HG02610 (cell line): ENCODE data around the gene HNRNPM.

Experiments used
- ATAC-seq: cut with Tn5 transposase; IDR thresholded peaks from one replicate; pipeline ENCODE4 v1.9.1; 2021; ENCODE audit warnings: mild to moderate bottlenecking, moderate library complexity; ENCODE audit not compliant: unreplicated experiment

Gene HNRNPM

DNA sequence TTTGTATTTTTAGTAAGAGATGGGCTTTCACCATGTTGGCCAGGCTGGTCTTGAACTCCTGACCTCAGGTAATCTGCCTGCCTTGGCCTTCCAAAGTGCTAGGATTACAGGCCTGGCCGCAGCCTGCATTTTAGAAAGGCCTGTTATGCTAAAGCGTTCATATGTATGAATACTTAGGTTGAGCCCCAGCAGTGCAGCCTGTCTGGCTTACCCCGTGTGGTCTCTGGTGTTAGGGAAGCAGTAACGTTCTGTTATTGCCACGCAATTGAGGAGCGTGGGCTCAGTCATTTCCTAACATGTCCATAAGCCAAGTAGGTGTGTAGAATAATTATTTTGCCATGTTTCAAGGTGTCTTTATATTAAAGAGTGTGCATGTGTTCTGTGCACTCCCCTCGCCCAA is 14.3 kb downstream of the HNRNPM start:
- ATAC-seq: no peak

DNA sequence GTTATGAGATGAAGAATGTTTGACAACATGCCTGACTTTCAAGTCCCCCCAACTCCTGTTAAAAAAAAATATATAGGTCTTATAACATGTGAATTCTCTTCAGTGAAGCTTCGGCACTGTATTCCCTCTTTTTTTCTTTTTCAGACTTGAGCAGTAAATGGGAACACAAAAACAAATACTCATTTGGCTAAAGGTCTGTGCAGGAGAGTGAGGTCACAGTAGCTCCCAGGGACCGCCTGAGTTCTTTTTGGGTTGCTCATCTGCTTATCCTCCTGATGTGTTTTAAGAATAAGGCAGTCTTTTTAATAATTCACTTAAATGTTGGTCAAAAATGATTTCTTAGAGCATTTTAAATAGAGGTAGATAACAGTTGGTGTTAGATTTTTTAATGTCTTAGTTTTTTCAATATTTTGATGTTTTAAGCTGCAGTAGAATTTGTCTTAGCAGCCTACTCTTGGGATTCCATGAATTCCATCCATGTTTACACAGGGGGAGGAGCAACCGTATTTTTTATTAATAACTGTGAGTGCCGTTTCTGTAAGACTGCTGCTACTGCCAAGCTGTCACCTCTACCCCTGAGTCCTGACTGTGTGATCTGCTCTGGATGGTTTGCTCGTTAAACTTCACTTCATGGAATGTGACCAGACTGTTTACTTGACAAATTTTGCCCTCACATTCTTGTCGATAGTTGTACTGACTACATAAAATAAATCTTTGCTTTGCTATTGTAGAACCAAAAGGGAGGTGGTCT is 14.9 kb downstream of the HNRNPM start:
- ATAC-seq: no peak

GRCh38 chr19:8460516-8461298 is 15.9 kb downstream of the HNRNPM start:
- ATAC-seq: no peak

DNA sequence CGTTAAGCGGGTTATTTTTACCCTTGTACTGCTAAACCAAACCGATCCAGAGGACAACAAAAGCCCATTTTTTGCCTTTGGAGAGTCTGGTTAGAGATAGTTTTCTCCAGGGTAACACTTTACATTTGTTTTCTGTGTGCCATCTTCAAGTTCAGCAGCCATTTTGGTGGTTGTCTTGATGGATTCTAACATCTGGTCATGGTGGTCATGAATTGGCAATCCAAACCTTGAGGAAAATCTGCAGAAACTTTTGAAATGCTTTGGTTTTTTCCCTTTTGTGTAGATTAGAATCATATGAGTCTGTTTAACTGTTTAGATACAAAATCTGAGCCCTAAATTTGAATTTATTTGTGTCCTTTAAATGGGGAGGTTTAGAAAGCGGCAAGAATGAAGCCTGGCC is 16.6 kb downstream of the HNRNPM start:
- no peak for ATAC-seq

GRCh38 chr19:8461891-8462290 is 17.1 kb downstream of the HNRNPM start:
- no peak for ATAC-seq

GRCh38 chr19:8462571-8462970 is 17.8 kb downstream of the HNRNPM start:
- no peak for ATAC-seq

DNA sequence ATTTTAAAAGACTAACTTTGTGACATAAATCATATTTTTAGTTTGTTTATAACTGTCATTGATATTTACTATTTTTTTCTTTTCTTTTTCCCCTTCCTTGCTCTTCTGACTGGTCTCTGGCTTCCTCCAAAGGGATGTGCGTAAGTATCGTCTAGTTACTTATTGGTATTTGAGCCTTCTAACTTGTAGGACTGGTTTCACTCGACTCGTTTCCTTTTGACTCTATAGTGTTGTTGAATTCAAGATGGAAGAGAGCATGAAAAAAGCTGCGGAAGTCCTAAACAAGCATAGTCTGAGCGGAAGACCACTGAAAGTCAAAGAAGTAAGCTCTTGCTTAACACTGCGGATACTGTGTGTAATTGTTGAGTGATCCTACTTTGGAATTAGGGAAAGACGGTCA is 18.6 kb downstream of the HNRNPM start:
- no peak for ATAC-seq

DNA sequence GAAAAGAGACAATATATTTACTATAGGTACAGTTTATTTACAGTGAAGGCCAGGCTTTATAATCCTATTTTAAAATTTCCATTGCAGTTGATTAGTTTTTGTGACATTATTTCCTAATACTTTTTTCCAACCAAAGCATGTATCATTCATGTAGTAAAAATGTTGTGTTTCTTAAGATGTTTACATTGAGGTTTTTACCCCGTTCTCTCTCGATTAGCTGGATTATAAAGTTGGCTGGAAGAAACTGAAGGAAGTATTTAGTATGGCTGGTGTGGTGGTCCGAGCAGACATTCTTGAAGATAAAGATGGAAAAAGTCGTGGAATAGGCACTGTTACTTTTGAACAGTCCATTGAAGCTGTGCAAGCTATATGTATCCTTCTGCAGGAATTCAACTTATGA is 21.2 kb downstream of the HNRNPM start:
- no peak for ATAC-seq

DNA sequence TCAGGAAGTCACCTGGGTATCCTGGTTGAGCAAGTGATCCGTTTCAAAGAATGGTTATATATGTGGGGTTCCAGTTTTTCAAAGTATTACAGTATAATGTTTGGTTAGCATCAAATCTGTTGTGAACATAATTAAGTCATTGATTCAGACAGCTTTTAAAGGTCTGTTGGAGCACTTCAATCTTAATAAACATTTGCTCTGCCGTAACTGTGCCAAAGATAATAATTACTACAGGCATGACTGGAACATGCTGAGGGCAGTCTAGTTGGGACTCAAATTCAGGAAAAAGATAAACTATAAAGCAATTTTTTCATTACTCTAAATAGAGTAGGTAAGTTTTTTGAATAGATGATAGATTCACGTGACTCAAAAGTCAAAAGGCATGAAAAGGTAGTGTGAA is 23.3 kb downstream of the HNRNPM start:
- no peak for ATAC-seq

GRCh38 chr19:8468761-8469373 is 24.1 kb downstream of the HNRNPM start:
- ATAC-seq: no peak

- ATAC-seq: no peak
These were observed 25.0 kb downstream of the HNRNPM start for GRCh38 chr19:8469613-8470368.

DNA sequence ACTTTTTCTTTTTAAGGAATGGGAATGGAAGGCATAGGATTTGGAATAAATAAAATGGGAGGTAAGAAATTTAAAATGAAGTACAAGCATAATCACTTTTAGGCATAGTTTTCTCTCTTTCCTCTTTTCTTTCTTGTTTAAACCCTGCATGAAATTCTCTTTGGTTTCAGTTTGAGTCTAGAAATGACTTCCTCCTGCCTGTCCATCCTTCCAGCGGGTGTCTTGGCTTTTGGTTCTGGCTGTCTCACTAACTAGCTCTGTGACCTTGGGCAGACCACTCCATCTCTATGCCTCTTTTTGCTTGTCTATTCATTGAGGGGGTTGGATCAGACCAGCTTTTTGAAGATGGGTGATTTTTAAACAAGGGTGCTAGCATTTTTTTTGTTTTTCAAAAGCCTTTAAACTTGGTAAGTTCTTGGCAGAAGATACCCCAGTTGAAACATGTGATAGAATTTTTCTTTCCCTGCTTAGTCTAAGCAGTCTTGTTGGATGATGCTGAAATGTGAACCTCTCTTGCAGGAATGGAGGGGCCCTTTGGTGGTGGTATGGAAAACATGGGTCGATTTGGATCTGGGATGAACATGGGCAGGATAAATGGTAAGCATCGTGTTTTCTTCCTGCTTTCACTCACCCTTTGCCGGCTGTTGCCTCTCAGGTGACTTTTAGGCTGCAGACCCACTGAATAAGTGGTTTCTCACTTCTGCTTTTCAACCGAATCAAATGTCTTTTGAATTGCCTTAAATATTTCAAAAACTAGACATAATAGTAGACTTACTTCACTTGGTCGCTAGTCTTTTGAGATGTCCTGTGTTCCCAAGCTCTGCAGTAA is 29.1 kb downstream of the HNRNPM start:
- peak; percentile 61 for ATAC-seq

DNA sequence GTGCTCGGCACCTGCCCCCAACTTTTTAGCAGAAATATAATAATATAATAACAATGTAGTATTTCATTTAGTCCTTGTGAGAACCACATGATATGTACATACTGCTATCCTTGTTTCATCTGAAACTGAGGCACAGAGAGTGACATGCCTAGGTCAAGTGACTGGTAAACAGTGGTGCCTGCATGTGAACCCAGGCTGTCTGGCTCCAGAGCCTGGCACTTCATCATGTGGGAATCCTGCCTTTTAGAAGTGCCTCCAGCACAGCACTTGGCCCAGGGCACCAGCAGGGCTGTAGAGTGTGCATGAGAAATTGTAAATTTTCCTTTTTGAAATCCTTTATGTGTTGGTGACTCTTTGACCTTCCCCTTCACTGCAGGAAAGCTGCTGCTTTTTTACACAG is 30.2 kb downstream of the HNRNPM start:
- ATAC-seq: no peak

DNA sequence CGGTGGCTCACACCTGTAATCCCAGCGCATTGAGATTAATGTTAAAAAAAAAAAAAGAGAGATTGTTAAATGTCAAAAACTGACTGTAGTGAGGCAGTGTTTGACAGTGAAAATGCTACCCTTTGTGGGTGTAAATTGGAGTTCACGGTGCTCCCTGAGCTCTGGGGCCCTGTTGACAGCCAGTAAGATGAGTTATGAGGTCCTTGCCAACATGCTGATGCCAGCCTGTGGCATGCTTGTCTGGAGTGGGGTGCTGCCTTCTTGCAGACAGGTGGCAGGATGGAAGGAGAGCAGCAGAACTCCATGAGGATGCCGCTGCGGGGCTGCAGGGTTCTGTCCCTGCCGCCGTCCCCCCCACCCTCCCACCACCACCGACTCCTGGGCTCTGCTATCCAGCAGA is 31.7 kb downstream of the HNRNPM start:
- no peak for ATAC-seq

DNA sequence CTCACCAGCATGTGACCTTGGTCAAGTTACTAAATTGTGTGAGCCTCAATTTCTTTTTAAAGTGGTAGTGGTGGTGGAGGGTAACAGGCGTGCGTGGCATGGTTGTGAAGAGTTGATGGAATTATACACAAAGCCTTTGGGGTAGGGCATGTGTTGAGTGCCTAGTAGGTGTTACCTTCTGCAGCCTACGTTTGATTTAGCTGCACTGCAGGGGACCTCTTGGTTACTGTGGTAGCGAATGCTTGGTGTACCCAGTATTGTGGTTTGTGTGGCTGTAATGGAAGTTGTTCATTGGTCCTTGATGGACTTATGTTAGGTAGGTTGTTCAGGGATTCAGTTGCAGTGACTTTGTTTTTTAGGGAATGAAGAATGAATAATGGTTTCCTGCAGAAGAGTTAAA is 33.1 kb downstream of the HNRNPM start:
- ATAC-seq: no peak

GRCh38 chr19:8478598-8478997 is 33.8 kb downstream of the HNRNPM start:
- ATAC-seq: no peak

DNA sequence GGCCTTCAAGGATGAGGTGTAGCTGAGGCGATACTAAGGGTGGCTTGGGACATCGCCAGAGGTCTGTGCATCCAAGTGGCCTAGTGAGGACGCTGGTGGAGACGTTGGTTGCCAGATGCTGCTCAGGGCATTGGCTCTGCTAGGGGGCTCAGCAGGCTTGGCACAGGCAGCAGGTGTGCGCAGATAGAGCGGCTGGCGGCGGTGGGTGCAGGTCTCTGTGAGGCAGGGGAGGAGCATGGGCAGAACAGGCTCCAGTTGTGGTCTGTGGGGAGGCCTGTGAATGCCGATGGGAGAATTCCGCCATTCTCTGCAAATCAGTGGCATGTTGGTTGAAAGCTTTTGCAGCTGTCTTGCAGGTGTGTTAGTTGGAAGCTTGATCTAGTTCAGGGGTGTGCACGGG is 36.4 kb downstream of the HNRNPM start:
- no peak for ATAC-seq

DNA sequence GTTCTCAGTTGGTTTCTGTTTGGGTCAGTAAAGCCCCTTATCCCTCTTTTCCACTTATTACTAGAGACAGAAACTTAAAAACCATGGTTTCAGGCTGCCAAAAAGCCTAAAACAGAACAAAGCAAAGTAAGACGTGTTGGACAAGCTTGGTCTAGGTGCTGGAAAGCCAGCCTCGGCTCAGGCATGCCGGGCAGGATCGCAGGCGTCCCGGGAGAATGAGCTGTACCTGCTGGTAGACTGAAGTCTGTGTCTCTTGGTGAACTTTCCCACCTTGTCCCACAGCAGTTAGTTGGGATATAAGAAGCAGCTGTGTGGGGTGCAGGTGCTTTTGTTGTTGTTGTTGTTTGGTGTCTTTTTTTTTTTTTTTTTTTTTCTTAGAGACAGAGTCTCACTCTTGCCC is 36.8 kb downstream of the HNRNPM start:
- no peak for ATAC-seq

- ATAC-seq: no peak
These were observed 37.9 kb downstream of the HNRNPM start for GRCh38 chr19:8482696-8483095.

DNA sequence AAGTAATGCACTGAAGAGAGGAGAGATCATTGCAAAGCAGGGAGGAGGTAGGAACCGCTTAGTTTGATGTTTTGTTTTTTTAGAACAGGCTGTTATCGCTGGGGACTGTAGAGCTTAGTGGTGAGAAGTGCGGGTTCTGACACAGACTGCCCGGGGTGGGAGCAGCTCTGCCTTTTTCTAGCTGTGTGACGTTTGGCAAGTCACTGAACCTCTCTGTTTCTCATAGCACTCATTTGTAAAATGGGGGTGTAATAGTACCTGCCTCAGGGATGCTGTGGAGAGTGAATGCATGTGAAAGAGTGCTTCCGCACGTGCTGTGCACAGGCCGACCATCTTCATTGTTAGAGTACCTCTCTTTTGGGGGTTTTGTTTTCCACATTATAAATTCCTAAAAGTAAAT is 38.4 kb downstream of the HNRNPM start:
- no peak for ATAC-seq
